IMR-90 (cell line): ENCODE measurements around the gene SORBS1. TPM values are rescaled to one million over a fixed set of nuclear protein-coding genes. Genes with fewer than 3 reads are reported as not detected.

Experiments used
- ATAC-seq: fragments of 200-7000 bp; cut with Tn5 transposase; 2 replicates; pipeline ENCODE4 v1.9.1; 2020; ENCODE audit warnings: low read depth, mild to moderate bottlenecking, moderate library complexity
- BruUV-seq: library from RNA; stranded (reverse); fragments of 400-500 nt; replicated peaks from 2 replicates; lab custom pipeline; 2021; lab: Mats Ljungman, UMichigan
- CTCF ChIA-PET: fragments of 300-600 bp; formaldehyde crosslinking; extraction: SDS; loops from one replicate; lab custom pipeline; 2021; ENCODE audit warnings: antibody characterized with exemption; lab: Yijun Ruan, JAX
- POLR2A ChIA-PET: fragments of 300-600 bp; sonication (Branson Sonifier 250); formaldehyde crosslinking; loops from one replicate; lab custom pipeline; 2022; ENCODE audit warnings: antibody characterized with exemption; ENCODE audit not compliant: unreplicated experiment; lab: Charles Lee
- DNase-seq: peaks from one replicate; pipeline ENCODE4 v3.0.0; 2013
- H2AFZ ChIP-seq: replicated peaks from 2 replicates; pipeline ENCODE3; 2013; ENCODE audit warnings: low read length, mild to moderate bottlenecking; ENCODE audit not compliant: poor library complexity
- H2AK5ac ChIP-seq: 2 replicates; pipeline ENCODE4 v1.6.1; 2013; ENCODE audit warnings: low read depth, low read length, inconsistent platforms
- H2AK9ac ChIP-seq: replicated peaks from 2 replicates; pipeline ENCODE3; 2013; ENCODE audit warnings: mild to moderate bottlenecking, low read depth, low read length, moderate library complexity; ENCODE audit not compliant: poor library complexity
- H2BK120ac ChIP-seq: 2 replicates; pipeline ENCODE4 v1.6.1; 2013; ENCODE audit warnings: low read depth, low read length, inconsistent platforms
- H2BK15ac ChIP-seq: 3 replicates; pipeline ENCODE4 v1.6.1; 2013; ENCODE audit warnings: low read depth, low read length, inconsistent platforms
- H2BK20ac ChIP-seq: 2 replicates; pipeline ENCODE4 v1.6.1; 2013; ENCODE audit warnings: low read depth, mild to moderate bottlenecking, inconsistent platforms, low read length, moderate library complexity
- H2BK5ac ChIP-seq: 2 replicates; pipeline ENCODE4 v1.6.1; 2013; ENCODE audit warnings: mild to moderate bottlenecking, low read depth, low read length, inconsistent platforms; ENCODE audit not compliant: poor library complexity, severe bottlenecking
- H3K14ac ChIP-seq: replicated peaks from 2 replicates; pipeline ENCODE4 v1.6.1; 2013; ENCODE audit warnings: low read depth, low read length, inconsistent platforms
- H3K18ac ChIP-seq: 2 replicates; pipeline ENCODE4 v1.6.1; 2013; ENCODE audit warnings: low read depth, low read length, control low read depth
- H3K23ac ChIP-seq: 2 replicates; pipeline ENCODE4 v1.6.1; 2013; ENCODE audit warnings: low read depth, low read length, inconsistent platforms
- H3K27ac ChIP-seq: 2 replicates; pipeline ENCODE4 v1.5.1; 2013; ENCODE audit warnings: mild to moderate bottlenecking, control low read depth, low read length; ENCODE audit not compliant: insufficient read depth
- H3K27me3 ChIP-seq: 2 replicates; pipeline ENCODE4 v1.6.1; 2013; ENCODE audit warnings: low read length; ENCODE audit not compliant: control insufficient read depth, insufficient read depth
- H3K36me3 ChIP-seq: 2 replicates; pipeline ENCODE4 v1.6.1; 2013; ENCODE audit warnings: low read length, mixed read lengths; ENCODE audit not compliant: control insufficient read depth, insufficient read depth
- H3K4ac ChIP-seq: 2 replicates; pipeline ENCODE4 v1.6.1; 2013; ENCODE audit warnings: low read depth, low read length, inconsistent platforms
- H3K4me1 ChIP-seq: 2 replicates; pipeline ENCODE4 v1.6.1; 2013; ENCODE audit warnings: low read length, mixed read lengths; ENCODE audit not compliant: control insufficient read depth, insufficient read depth
- H3K4me2 ChIP-seq: 2 replicates; pipeline ENCODE4 v1.6.1; 2013; ENCODE audit warnings: low read depth, mild to moderate bottlenecking, control low read depth, low read length, moderate library complexity
- H3K4me3 ChIP-seq: 2 replicates; pipeline ENCODE4 v1.5.1; 2013; ENCODE audit warnings: low read depth, mild to moderate bottlenecking, control low read depth, low read length, moderate library complexity; ENCODE audit not compliant: insufficient read depth
- H3K56ac ChIP-seq: 2 replicates; pipeline ENCODE4 v1.6.1; 2013; ENCODE audit warnings: low read length, inconsistent platforms; ENCODE audit not compliant: insufficient read depth; ENCODE audit errors: extremely low read depth
- H3K79me1 ChIP-seq, 2 experiments: 2 replicates each; pipeline ENCODE4 v1.6.1; 2013; ENCODE audit warnings: low read length in 2 of 2, inconsistent platforms in 1 of 2, low read depth in 1 of 2
- H3K9ac ChIP-seq: 2 replicates; pipeline ENCODE4 v1.6.1; 2013; ENCODE audit warnings: low read depth, low read length, control low read depth
- H3K9me1 ChIP-seq: 2 replicates; pipeline ENCODE4 v1.6.1; 2013; ENCODE audit warnings: low read length, inconsistent platforms; ENCODE audit not compliant: insufficient read depth
- H3K9me3 ChIP-seq: 2 replicates; pipeline ENCODE4 v1.6.1; 2013; ENCODE audit warnings: low read length; ENCODE audit not compliant: control insufficient read depth, insufficient read depth
- H4K20me1 ChIP-seq: 2 replicates; pipeline ENCODE4 v1.6.1; 2013; ENCODE audit warnings: low read length, inconsistent platforms; ENCODE audit not compliant: insufficient read depth
- H4K5ac ChIP-seq: 2 replicates; pipeline ENCODE4 v1.6.1; 2013; ENCODE audit warnings: mild to moderate bottlenecking, low read depth, low read length, control low read depth
- H4K8ac ChIP-seq, 2 experiments: 2 replicates each; pipeline ENCODE4 v1.6.1; 2013; ENCODE audit warnings: low read depth in 2 of 2, low read length in 2 of 2, control low read depth in 1 of 2, inconsistent platforms in 1 of 2
- H4K91ac ChIP-seq: 2 replicates; pipeline ENCODE4 v1.6.1; 2013; ENCODE audit warnings: low read depth, low read length, inconsistent platforms; ENCODE audit not compliant: insufficient read depth
- CEBPB ChIP-seq: IDR thresholded peaks from 2 replicates; pipeline ENCODE4 v1.6.1; 2012; ENCODE audit warnings: low read depth, low read length, improper control_type of control experiment
- CHD1 ChIP-seq: IDR thresholded peaks from 2 replicates; pipeline ENCODE4 v1.6.1; 2012; ENCODE audit warnings: low read depth, low read length, improper control_type of control experiment
- POLR2A ChIP-seq: IDR thresholded peaks from 2 replicates; pipeline ENCODE4 v1.6.1; 2012; ENCODE audit warnings: mild to moderate bottlenecking, low read depth, low read length
- WGBS, 2 experiments: methylation state at CpG; one replicate each; pipeline versions ENCODE4 v1.1.5 to v1.1.7; 2013; ENCODE audit warnings: missing lambda C conversion rate in 2 of 2; ENCODE audit not compliant: insufficient read length in 1 of 2; ENCODE audit errors: extremely low coverage in 2 of 2; 5-methylcytosine and 5-hydroxymethylcytosine counted together
- dilution Hi-C: fragments of 300-500 bp; cut with HindIII; formaldehyde crosslinking; loops from one replicate; pipeline ENCODE4 v1.14.3; 2018; ENCODE audit warnings: low sequenced_read_pairs; ENCODE audit not compliant: unreplicated experiment
- in situ Hi-C: fragments of 300-500 bp; cut with MboI; formaldehyde crosslinking; loops from 3 replicates; pipeline ENCODE4 v1.14.3; 2019; ENCODE audit warnings: low sequenced_read_pairs, inconsistent platforms, mixed read lengths
- intact Hi-C: fragments of 100-400 bp; cut with micrococcal nuclease; formaldehyde crosslinking; loops from 2 replicates; pipeline ENCODE4 v1.10.0; 2022
- polyA plus RNA-seq, 3 experiments: library from polyadenylated mRNA; depleted of rRNA; stranded (reverse); fragments of >200 nt; gene quantifications; 2 replicates each; pipeline ENCODE4 v1.2.3, GENCODE V29; 2012; ENCODE audit warnings: low replicate concordance in 1 of 3
- total RNA-seq: library from RNA; depleted of rRNA; stranded (reverse); fragments of >200 nt; gene quantifications from 2 replicates; pipeline ENCODE4 v1.2.3, GENCODE V29; 2012

Gene SORBS1
- total and polyA plus RNA-seq, 2 of the 4 experiments (the other 2 are of a cell fraction): 0.18 to 0.32 TPM

DNA sequence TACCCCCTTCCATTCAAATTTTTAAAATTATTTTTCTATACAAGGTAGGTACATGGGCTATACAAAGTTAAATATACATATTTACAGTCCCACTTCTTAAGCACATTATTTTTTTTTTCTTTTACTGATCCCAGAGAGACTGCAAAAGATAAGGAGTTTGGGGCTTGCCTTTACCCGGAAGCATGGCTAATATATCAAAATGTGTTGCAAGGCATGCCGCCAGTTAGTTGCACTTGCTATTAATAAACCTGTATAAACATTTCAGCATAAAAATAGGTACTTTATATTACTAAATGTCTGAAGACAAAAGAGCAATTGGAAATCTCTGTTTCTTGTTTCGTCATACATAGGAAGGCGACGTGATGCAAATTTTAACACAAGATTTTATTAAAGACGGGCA, 248.9 kb downstream of the SORBS1 start:
- H2AK9ac ChIP-seq: no peak overlapping the region
- H3K9ac ChIP-seq: no peak overlapping the region
- no peak overlapping the region for H2BK120ac ChIP-seq
- H3K79me1 ChIP-seq: no peaks in the 10 kb centered on the region
- intact Hi-C loops: loop anchor here (2.0 kb wide), 1 partner anchor 15 kb away; no protein-coding TSS in a partner anchor
- no peak overlapping the region for H3K4me2 ChIP-seq
- no peak overlapping the region for H3K14ac ChIP-seq
- H4K20me1 ChIP-seq: peaks cover 3% of the 10 kb centered on the region; the same call in 1 of the 2 replicates
- no peak overlapping the region for H2BK20ac ChIP-seq
- DNase-seq (peak; percentile 26), ATAC-seq (no peak)
- ChIA-PET CTCF (no interaction called here), POLR2A (no interaction called here)
- no peak overlapping the region for H4K8ac ChIP-seq
- peaks cover 14% of the 10 kb centered on the region for H3K4me1 ChIP-seq
- 92% methylated on average over 4 of the region's 6 CpGs; no CpG with 5 or more reads in 1 of the 2 experiments for WGBS, 2 experiments
- no peak overlapping the region for H4K5ac ChIP-seq
- H3K9me3 ChIP-seq: no peaks in the 10 kb centered on the region
- peaks cover 3% of the 10 kb centered on the region; the same call in 1 of the 2 replicates for H3K27me3 ChIP-seq
- in situ Hi-C loops: no loop called here
- H2AK5ac ChIP-seq: no peak overlapping the region
- peaks cover 8% of the 10 kb centered on the region; the same call in 1 of the 2 replicates for H3K9me1 ChIP-seq
- H2BK5ac ChIP-seq: no peak overlapping the region
- no peak overlapping the region for H4K91ac ChIP-seq
- H3K56ac ChIP-seq: no peak overlapping the region
- H3K23ac ChIP-seq: no peak overlapping the region
- H2AFZ ChIP-seq: no peak overlapping the region
- peak; percentile 23; the same call in 1 of the 2 replicates for TF ChIP-seq CEBPB
- TF ChIP-seq CHD1: no peak
- no peak for TF ChIP-seq POLR2A
- H3K4me3 ChIP-seq: no peak overlapping the region
- no peak overlapping the region for H3K27ac ChIP-seq
- no peaks in the 10 kb centered on the region for H3K36me3 ChIP-seq
- H3K4ac ChIP-seq: no peak overlapping the region
- H3K18ac ChIP-seq: no peak overlapping the region
- H2BK15ac ChIP-seq: no peak overlapping the region
- dilution Hi-C loops: no loop called here
- BruUV-seq: no TSS peak
